Measurements from ENCODE around the gene TMEM208. TPM values are rescaled to one million over a fixed set of nuclear protein-coding genes. Genes with fewer than 3 reads are reported as not detected.

The TMEM208 gene
- total and polyA plus RNA-seq, 2 of the 8 experiments (the other 6 are each of a cell fraction or from before 2014, with no cell fraction given), result 37.7 to 100.0 TPM

GRCh38 chr16:67237396-67238277, 10.7 kb downstream of the TMEM208 start:
- Histone ChIP-seq H2BK12ac (ENCODE audit: low read depth, low read length) (no peak overlapping the region), H2BK120ac (replicated peaks; ENCODE audit: low read depth, low read length) (no peak overlapping the region), H4K91ac (replicated peaks; ENCODE audit: insufficient read length, low read length) (no peak overlapping the region), H2BK5ac (ENCODE audit: low read depth, low read length) (peak overlapping the region; percentile 66; the same call in 1 of the 2 replicates), H3K4me3 (ENCODE audit: extremely low read depth in 1 of 4, insufficient read depth in 2 of 4, low read depth in 3 of 4, low read length in 4 of 4) (no peak overlapping the region), H3K27ac (ENCODE audit: low read depth, low read length) (no peak overlapping the region), H4K8ac (ENCODE audit: extremely low read depth, insufficient read depth, low read length) (no peak overlapping the region), H3K23me2 (ENCODE audit: low read depth, low read length) (no peaks in the 10 kb centered on the region), H3K4me2 (ENCODE audit: insufficient read depth in 1 of 2, low read depth in 2 of 2, low read length in 2 of 2) (no peak overlapping the region), H3K36me3 (ENCODE audit: control insufficient read depth in 2 of 4, insufficient read depth in 4 of 4, low read length in 3 of 4) (peaks cover 5 to 21% (median 13%) of the 10 kb centered on the region in 4 experiments; a peak in 5 of 8 replicates), H3K23ac (ENCODE audit: insufficient read length) (no peak overlapping the region), H2BK15ac (ENCODE audit: low read length) (no peak overlapping the region), H3K79me1 (ENCODE audit: low read depth, low read length) (peaks cover 14% of the 10 kb centered on the region), H2BK20ac (ENCODE audit: low read length) (no peak overlapping the region), H3K4me1 (replicated peaks in 1 of 4; ENCODE audit: control insufficient read depth in 3 of 4, insufficient read depth in 4 of 4, low read length in 3 of 4) (peaks cover 3 to 8% (median 7%) of the 10 kb centered on the region in 4 experiments; a peak in 6 of 7 replicates), H3K4ac (replicated peaks; ENCODE audit: insufficient read length, low read depth, low read length) (no peak overlapping the region), H2AK5ac (ENCODE audit: low read depth, low read length) (no peak overlapping the region), H4K20me1 (replicated peaks in 1 of 2; ENCODE audit: control insufficient read depth in 1 of 2, insufficient read depth in 2 of 2, low read length in 2 of 2) (peaks cover 0 to 9% of the 10 kb centered on the region in 2 experiments), H3K27me3 (replicated peaks in 1 of 4; ENCODE audit: control insufficient read depth in 3 of 4, extremely low read depth in 1 of 4, insufficient read depth in 3 of 4, low read length in 3 of 4) (no peaks in the 10 kb centered on the region), H3K18ac (ENCODE audit: extremely low read depth, low read length) (no peak overlapping the region), H3K9me3 (ENCODE audit: insufficient read depth in 2 of 2, low read depth in 1 of 2, low read length in 1 of 2) (no peaks in the 10 kb centered on the region), H4K5ac (ENCODE audit: insufficient read length, low read depth, low read length) (no peak overlapping the region), H3K79me2 (ENCODE audit: control insufficient read depth in 1 of 2, insufficient read depth in 2 of 2, low read length in 2 of 2) (no peaks in the 10 kb centered on the region), H3K56ac (replicated peaks; ENCODE audit: insufficient read length, low read depth, low read length) (no peak overlapping the region), H3K14ac (ENCODE audit: insufficient read length) (no peak overlapping the region), H3K9ac (replicated peaks in 1 of 4; ENCODE audit: extremely low read depth in 1 of 4, low read depth in 3 of 4, low read length in 3 of 4) (no peak overlapping the region; a peak in 1 of 7 replicates), H2AFZ (ENCODE audit: low read length) (no peak overlapping the region)
- no peak for TF ChIP-seq RNF2 (IDR thresholded peaks at IDR 0.05; ENCODE audit: borderline replicate concordance, low read depth, low read length, missing control alignments, poor library complexity, severe bottlenecking)
- no peak for TF ChIP-seq KDM1A (IDR thresholded peaks at IDR 0.05; ENCODE audit: borderline replicate concordance, low read length)
- no peak for TF ChIP-seq GTF2F1 (IDR thresholded peaks at IDR 0.05; ENCODE audit: borderline replicate concordance, low read depth, low read length)
- ChIA-PET CTCF (ENCODE audit: partially characterized antibody) (interaction anchor here (0.6 to 4.6 kb wide), 11 partner anchors 9 to 586 kb away, joined by 3 to 23 read pairs (median 4); partner anchors contain the start of genes ELMO3, KCTD19, LRRC36 and NOL3), POLR2A (ENCODE audit: partially characterized antibody) (interaction anchor here (0.8 to 11.2 kb wide), 7 partner anchors 9 to 190 kb away, joined by 3 to 111 read pairs (median 4); partner anchors contain the start of genes FHOD1, SLC9A5 and TMEM208)
- FAIRE-seq (no peak), DNase-seq (ENCODE audit: low read depth in 1 of 2, low spot score in 2 of 2) (no peak)
- 95% methylated on average over 16 of the region's 16 CpGs; no CpG with 5 or more reads in 1 of the 2 experiments for WGBS, 2 experiments (ENCODE audit: extremely low coverage in 1 of 2, insufficient coverage in 1 of 2, insufficient read length in 1 of 2, insufficient replicate concordance in 2 of 2, low coverage in 1 of 2, low lambda C conversion rate in 2 of 2, missing lambda C conversion rate in 1 of 2)
